Measurements from ENCODE around the gene POC1A. TPM values are rescaled to one million over a fixed set of nuclear protein-coding genes. Genes with fewer than 3 reads are reported as not detected.

The POC1A gene
- total and polyA plus RNA-seq, 2 experiments from 2014 or later: 19.1 to 26.7 TPM

- TF ChIP-seq, protein P1, sequence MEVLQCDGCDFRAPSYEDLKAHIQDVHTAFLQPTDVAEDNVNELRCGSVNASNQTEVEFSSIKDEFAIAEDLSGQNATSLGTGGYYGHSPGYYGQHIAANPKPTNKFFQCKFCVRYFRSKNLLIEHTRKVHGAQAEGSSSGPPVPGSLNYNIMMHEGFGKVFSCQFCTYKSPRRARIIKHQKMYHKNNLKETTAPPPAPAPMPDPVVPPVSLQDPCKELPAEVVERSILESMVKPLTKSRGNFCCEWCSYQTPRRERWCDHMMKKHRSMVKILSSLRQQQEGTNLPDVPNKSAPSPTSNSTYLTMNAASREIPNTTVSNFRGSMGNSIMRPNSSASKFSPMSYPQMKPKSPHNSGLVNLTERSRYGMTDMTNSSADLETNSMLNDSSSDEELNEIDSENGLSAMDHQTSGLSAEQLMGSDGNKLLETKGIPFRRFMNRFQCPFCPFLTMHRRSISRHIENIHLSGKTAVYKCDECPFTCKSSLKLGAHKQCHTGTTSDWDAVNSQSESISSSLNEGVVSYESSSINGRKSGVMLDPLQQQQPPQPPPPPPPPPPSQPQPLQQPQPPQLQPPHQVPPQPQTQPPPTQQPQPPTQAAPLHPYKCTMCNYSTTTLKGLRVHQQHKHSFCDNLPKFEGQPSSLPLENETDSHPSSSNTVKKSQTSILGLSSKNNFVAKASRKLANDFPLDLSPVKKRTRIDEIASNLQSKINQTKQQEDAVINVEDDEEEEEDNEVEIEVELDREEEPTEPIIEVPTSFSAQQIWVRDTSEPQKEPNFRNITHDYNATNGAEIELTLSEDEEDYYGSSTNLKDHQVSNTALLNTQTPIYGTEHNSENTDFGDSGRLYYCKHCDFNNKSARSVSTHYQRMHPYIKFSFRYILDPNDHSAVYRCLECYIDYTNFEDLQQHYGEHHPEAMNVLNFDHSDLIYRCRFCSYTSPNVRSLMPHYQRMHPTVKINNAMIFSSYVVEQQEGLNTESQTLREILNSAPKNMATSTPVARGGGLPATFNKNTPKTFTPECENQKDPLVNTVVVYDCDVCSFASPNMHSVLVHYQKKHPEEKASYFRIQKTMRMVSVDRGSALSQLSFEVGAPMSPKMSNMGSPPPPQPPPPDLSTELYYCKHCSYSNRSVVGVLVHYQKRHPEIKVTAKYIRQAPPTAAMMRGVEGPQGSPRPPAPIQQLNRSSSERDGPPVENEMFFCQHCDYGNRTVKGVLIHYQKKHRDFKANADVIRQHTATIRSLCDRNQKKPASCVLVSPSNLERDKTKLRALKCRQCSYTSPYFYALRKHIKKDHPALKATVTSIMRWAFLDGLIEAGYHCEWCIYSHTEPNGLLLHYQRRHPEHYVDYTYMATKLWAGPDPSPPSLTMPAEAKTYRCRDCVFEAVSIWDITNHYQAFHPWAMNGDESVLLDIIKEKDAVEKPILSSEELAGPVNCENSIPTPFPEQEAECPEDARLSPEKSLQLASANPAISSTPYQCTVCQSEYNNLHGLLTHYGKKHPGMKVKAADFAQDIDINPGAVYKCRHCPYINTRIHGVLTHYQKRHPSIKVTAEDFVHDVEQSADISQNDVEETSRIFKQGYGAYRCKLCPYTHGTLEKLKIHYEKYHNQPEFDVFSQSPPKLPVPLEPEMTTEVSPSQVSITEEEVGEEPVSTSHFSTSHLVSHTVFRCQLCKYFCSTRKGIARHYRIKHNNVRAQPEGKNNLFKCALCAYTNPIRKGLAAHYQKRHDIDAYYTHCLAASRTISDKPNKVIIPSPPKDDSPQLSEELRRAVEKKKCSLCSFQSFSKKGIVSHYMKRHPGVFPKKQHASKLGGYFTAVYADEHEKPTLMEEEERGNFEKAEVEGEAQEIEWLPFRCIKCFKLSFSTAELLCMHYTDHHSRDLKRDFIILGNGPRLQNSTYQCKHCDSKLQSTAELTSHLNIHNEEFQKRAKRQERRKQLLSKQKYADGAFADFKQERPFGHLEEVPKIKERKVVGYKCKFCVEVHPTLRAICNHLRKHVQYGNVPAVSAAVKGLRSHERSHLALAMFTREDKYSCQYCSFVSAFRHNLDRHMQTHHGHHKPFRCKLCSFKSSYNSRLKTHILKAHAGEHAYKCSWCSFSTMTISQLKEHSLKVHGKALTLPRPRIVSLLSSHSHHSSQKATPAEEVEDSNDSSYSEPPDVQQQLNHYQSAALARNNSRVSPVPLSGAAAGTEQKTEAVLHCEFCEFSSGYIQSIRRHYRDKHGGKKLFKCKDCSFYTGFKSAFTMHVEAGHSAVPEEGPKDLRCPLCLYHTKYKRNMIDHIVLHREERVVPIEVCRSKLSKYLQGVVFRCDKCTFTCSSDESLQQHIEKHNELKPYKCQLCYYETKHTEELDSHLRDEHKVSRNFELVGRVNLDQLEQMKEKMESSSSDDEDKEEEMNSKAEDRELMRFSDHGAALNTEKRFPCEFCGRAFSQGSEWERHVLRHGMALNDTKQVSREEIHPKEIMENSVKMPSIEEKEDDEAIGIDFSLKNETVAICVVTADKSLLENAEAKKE (CRISPR knock-in tag; IDR thresholded peaks at IDR 0.05): no peak
- TF ChIP-seq EZH2 (IDR thresholded peaks at IDR 0.05; ENCODE audit: low read depth, unreplicated experiment) (no peak), EZH2phosphoT487 (IDR thresholded peaks at IDR 0.05; ENCODE audit: unreplicated experiment) (no peak)
Observed at GRCh38 chr3:52030714-52031310, 123.4 kb downstream of the POC1A start (continued).

DNA sequence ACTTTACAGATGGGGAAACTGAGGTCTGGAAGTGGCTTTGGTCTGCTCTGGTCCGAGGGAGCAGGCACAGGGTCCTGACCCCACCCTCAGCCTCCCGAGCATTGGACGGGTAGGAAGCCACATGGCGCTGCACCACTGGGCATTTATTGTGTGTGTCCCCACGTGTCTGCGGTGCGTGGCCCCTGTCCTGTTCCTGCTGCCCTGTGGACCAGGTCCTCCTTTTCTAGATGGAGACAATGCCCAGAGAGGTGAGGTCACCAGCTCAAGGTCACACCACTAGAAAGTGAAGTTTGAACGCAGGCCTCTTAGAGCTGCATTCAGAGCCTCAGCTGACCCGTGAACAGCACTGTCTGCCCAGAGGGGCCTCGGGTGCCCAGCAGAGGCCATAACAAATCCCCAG lies 124.7 kb downstream of the POC1A start:
- Histone ChIP-seq H3F3A (replicated peaks; ENCODE audit: low read depth) (no peaks in the 10 kb centered on the region), H3K79me2 (replicated peaks; ENCODE audit: insufficient read depth) (no peaks in the 10 kb centered on the region), H3K27ac (ENCODE audit: low read depth) (no peak overlapping the region), H3K4me2 (no peak overlapping the region), H3K4me1 (ENCODE audit: insufficient read depth) (no peaks in the 10 kb centered on the region), H4K20me1 (replicated peaks; ENCODE audit: insufficient read depth) (no peaks in the 10 kb centered on the region), H3K4me3 (no peak overlapping the region), H3K27me3 (ENCODE audit: insufficient read depth) (no peaks in the 10 kb centered on the region), H3K36me3 (ENCODE audit: insufficient read depth) (no peaks in the 10 kb centered on the region), H3K9me2 (ENCODE audit: insufficient read depth) (no peaks in the 10 kb centered on the region), H2AFZ (no peak overlapping the region)
- no peak overlapping the region for H3K4me3 Mint-ChIP-seq
- H3K36me3 Mint-ChIP-seq (ENCODE audit: low read depth): no peaks in the 10 kb centered on the region
- DNase-seq (ENCODE audit: low spot score) (no peak), ATAC-seq (no peak)
- no peak overlapping the region for H3K27ac Mint-ChIP-seq
- peaks cover 11% of the 10 kb centered on the region for H3K27me3 Mint-ChIP-seq (ENCODE audit: insufficient read depth, low read depth, poor library complexity)
- peaks cover 4% of the 10 kb centered on the region for H3K4me1 Mint-ChIP-seq
- H3K9me3 Mint-ChIP-seq: no peaks in the 10 kb centered on the region
- no peak for TF ChIP-seq CREB1 (CRISPR knock-in tag; IDR thresholded peaks at IDR 0.05; ENCODE audit: low read depth)
- no peak for TF ChIP-seq JUNB (IDR thresholded peaks at IDR 0.05; ENCODE audit: unreplicated experiment)
- TF ChIP-seq, protein P2, sequence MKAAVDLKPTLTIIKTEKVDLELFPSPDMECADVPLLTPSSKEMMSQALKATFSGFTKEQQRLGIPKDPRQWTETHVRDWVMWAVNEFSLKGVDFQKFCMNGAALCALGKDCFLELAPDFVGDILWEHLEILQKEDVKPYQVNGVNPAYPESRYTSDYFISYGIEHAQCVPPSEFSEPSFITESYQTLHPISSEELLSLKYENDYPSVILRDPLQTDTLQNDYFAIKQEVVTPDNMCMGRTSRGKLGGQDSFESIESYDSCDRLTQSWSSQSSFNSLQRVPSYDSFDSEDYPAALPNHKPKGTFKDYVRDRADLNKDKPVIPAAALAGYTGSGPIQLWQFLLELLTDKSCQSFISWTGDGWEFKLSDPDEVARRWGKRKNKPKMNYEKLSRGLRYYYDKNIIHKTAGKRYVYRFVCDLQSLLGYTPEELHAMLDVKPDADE (IDR thresholded peaks at IDR 0.05): no peak
- no peak for TF ChIP-seq STAT1 (IDR thresholded peaks at IDR 0.05; ENCODE audit: unreplicated experiment)
- no peak for TF ChIP-seq EZH2phosphoT487 (IDR thresholded peaks at IDR 0.05; ENCODE audit: unreplicated experiment)
- no peak for TF ChIP-seq ZNF114 (CRISPR knock-in tag; IDR thresholded peaks at IDR 0.05)
- no peak for TF ChIP-seq REST (IDR thresholded peaks at IDR 0.05; ENCODE audit: unreplicated experiment)
- TF ChIP-seq NANOG (IDR thresholded peaks at IDR 0.05; ENCODE audit: borderline replicate concordance): no peak
- no peak for TF ChIP-seq EZH2 (IDR thresholded peaks at IDR 0.05; ENCODE audit: low read depth, unreplicated experiment)

All from GM23338 (cell line).